IPS-20b (cell line): Measurements from ENCODE around the gene MBD2.

Source experiments
- H3K27ac ChIP-seq: one replicate; pipeline ENCODE4 v1.5.1; 2013; ENCODE audit warnings: low read length
- H3K27me3 ChIP-seq: 2 replicates; pipeline ENCODE4 v1.6.1; 2013; ENCODE audit warnings: mild to moderate bottlenecking, low read length, inconsistent platforms; ENCODE audit not compliant: insufficient read depth
- H3K36me3 ChIP-seq: 2 replicates; pipeline ENCODE4 v1.6.1; 2013; ENCODE audit warnings: low read depth, mild to moderate bottlenecking, inconsistent platforms, low read length, moderate library complexity; ENCODE audit not compliant: insufficient read depth
- H3K4me1 ChIP-seq: 2 replicates; pipeline ENCODE4 v1.6.1; 2013; ENCODE audit warnings: mild to moderate bottlenecking, control low read depth, inconsistent platforms, low read length, moderate library complexity; ENCODE audit not compliant: insufficient read depth
- H3K4me3 ChIP-seq: 2 replicates; pipeline ENCODE4 v1.5.1; 2013; ENCODE audit warnings: mild to moderate bottlenecking, low read length, inconsistent platforms
- H3K9ac ChIP-seq: 2 replicates; pipeline ENCODE4 v1.6.1; 2013; ENCODE audit warnings: low read depth, mild to moderate bottlenecking, inconsistent platforms, low read length, moderate library complexity
- H3K9me3 ChIP-seq: 2 replicates; pipeline ENCODE4 v1.6.1; 2013; ENCODE audit warnings: mild to moderate bottlenecking, low read depth, low read length, inconsistent platforms; ENCODE audit not compliant: insufficient read depth

MBD2 gene

DNA sequence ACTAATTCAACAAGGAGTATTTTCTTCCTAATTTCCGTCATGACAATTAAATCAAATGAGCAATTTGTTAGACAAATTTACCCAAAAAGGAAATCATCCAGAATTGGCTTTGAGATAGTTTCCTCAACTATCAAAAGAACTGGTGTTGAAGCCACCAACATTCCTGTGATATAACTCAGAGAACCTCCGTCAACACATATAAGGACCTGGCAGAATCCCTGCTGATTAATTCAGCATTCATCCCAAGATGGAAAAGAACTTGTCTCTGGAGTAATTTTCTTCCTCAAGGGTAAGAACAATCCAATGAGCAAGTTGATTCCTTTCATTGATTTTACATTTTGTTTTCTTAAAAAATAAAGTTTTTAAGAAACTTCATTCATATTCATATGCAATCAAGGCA lies 62.0 kb downstream of the MBD2 start:
- Histone ChIP-seq H3K36me3 (no peaks in the 10 kb centered on the region), H3K4me1 (no peaks in the 10 kb centered on the region), H3K9me3 (no peaks in the 10 kb centered on the region), H3K9ac (no peak overlapping the region), H3K27ac (no peak overlapping the region), H3K27me3 (no peaks in the 10 kb centered on the region), H3K4me3 (no peak overlapping the region)

DNA sequence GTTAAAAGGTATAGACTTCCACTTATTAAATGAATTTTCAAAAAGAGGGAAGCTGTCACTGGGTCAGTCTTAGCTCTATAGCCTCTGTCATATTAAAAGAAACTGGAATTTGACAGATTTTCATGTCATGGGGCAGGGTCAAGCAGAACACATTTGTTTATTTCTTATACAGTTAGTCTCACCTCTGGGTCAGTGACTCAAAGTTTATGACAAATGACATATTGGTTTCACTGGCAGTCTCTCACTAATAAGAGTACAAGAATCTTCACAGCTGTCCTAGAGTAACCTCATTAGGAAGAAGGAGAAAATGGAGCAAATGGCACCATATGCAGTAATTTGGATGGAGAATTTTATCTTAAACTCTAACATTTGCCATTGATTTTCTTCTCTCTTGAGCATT lies 63.2 kb downstream of the MBD2 start:
- Histone ChIP-seq H3K4me3 (no peak overlapping the region), H3K9ac (no peak overlapping the region), H3K4me1 (no peaks in the 10 kb centered on the region), H3K27me3 (no peaks in the 10 kb centered on the region), H3K36me3 (no peaks in the 10 kb centered on the region), H3K27ac (no peak overlapping the region), H3K9me3 (no peaks in the 10 kb centered on the region)

DNA sequence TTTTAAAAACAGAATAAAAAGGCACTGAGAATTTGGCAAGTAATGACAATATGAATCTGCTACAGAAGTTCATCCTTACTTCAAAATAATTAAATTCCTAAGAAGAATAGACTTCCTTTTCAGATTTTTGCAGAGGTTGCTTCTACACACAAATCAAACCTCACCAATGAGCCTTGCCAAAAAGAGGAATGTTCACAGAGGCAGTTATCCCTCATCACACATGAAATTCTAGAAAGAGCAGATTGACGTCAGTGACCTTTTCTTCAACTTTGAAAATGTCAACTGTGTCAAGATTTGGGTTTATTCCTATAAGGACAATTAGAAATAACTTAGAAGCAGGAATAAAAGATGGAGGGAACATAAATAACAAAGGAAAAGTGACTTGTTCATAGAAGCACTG lies 64.6 kb downstream of the MBD2 start:
- Histone ChIP-seq H3K4me1 (no peaks in the 10 kb centered on the region), H3K9me3 (no peaks in the 10 kb centered on the region), H3K9ac (no peak overlapping the region), H3K4me3 (no peak overlapping the region), H3K27me3 (no peaks in the 10 kb centered on the region), H3K36me3 (no peaks in the 10 kb centered on the region), H3K27ac (no peak overlapping the region)

DNA sequence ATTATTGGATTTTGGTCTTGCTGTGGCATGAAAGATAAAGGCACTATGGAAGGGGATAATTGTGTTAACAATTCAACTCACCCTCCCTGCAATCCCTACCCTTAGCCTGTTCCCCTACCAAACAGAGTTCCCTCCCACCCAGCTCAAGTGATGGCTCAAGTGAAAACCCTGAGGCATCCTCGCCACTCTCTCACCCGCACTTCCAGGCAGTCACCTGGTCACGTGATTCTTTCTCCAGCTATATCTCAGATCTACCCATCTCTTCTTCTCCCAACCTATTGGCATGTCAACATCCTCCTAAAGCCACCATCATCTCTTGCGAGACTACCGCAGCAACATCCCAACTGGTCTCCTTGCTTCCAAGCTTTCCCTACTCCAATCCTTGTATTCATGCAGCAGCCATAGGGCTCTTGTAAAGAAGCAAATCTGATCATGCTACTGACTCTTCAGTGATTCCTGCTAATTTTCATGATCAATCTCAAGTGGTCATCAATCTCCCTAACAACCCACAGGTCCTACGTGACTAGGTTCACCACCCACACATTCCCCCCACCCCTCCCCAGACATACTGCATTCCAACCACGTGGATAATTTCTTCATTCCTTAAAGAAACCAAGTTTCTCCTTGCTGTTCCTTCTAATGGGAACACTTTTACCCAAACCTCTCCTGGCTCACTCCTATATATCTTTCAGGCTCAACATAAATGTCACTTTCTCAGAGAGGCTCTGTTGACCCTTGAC lies 66.7 kb downstream of the MBD2 start:
- Histone ChIP-seq H3K9me3 (no peaks in the 10 kb centered on the region), H3K36me3 (no peaks in the 10 kb centered on the region), H3K4me1 (no peaks in the 10 kb centered on the region), H3K9ac (no peak overlapping the region), H3K4me3 (no peak overlapping the region), H3K27ac (no peak overlapping the region), H3K27me3 (no peaks in the 10 kb centered on the region)

DNA sequence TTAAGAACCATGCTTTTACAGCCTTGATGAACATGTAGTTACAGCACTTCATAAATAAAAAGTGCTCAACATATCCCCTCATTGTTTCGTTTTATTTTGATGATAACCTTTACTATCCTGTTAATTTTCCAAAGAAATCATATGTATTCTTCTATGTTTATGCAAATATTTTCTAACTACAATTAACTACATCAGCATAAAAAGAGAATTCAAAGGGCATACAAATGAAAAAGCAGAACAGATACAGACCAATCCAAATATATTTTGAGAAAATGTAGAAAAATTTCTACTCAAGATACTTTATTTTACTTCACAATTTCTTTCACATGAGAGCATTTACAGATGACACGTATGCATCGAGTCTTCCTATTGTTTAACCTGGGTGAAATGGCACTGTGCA lies 69.1 kb downstream of the MBD2 start:
- no peaks in the 10 kb centered on the region for H3K27me3 ChIP-seq
- no peak overlapping the region for H3K27ac ChIP-seq
- no peaks in the 10 kb centered on the region for H3K36me3 ChIP-seq
- H3K9me3 ChIP-seq, result no peaks in the 10 kb centered on the region
- no peak overlapping the region for H3K4me3 ChIP-seq
- H3K9ac ChIP-seq, result no peak overlapping the region
- H3K4me1 ChIP-seq, result 0 out of 2 replicates have a peak, but pooled peaks cover 5% of the 10 kb centered on the region

DNA sequence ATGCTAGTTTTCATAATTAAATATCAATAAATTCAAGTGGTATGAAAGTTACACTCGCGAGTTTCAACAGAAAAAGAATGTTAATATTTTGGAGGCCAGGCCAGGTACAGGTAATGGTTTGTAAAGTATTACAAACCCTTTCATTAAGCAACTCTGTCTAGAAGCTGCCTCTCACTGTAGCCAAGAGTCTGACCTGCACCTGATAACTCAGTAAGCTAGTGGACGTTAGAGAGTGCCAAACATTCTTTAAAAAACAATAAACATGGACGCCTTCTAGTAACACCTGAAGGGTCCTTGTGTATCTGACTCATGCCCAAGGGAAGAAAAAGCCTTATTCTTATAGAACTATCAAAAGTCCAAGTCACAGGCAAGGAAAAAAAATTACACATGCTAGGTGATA lies 70.2 kb downstream of the MBD2 start:
- Histone ChIP-seq H3K9me3 (no peaks in the 10 kb centered on the region), H3K36me3 (no peaks in the 10 kb centered on the region), H3K27me3 (no peaks in the 10 kb centered on the region)

DNA sequence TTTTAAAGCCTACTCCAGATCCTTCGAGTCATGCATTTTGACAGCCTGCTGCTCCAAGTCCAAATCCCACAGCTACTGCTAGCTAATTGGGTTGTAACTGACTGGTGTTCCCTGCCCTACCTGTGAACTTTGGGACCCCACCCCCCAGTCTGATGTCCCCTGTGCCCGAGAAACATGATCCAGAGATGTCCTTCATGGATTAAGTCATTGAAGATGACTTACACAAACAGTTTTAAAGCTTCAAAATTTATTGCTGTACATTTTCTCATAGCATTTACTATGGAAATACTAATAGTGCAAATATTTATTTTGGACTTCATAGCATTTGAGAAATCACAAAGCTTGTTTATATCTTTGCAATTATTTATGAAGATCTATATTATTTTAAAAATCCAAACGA lies 73.1 kb downstream of the MBD2 start:
- H3K9ac ChIP-seq, result no peak overlapping the region
- no peaks in the 10 kb centered on the region for H3K27me3 ChIP-seq
- H3K9me3 ChIP-seq, result no peaks in the 10 kb centered on the region
- no peak overlapping the region for H3K27ac ChIP-seq
- H3K4me1 ChIP-seq, result peaks cover 5% of the 10 kb centered on the region; the same call in 1 of the 2 replicates
- no peak overlapping the region for H3K4me3 ChIP-seq
- H3K36me3 ChIP-seq, result no peaks in the 10 kb centered on the region

More for the DNA sequence above, 70.2 kb downstream of the MBD2 start:
- no peak overlapping the region for H3K27ac ChIP-seq
- H3K9ac ChIP-seq, result no peak overlapping the region
- peaks cover 5% of the 10 kb centered on the region; the same call in 1 of the 2 replicates for H3K4me1 ChIP-seq
- no peak overlapping the region for H3K4me3 ChIP-seq

DNA sequence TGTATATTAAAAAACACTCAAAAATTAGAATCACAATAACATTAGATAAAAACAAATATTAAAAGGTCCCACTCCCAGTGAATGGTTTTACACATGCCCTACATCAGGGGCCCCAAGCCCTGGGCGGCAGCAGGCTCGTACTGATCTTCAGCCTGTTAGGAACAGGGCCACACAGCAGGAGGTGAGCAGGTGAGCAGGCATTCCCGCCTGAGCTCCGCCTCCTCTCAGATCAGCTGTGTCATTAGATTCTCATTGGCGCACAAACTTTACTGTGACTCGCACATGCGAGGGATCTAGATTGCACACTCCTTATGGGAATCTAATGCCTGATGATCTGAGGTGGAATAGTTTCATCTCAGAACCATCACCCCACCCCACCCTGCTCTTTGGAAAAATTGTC lies 74.2 kb downstream of the MBD2 start:
- no peak overlapping the region for H3K9ac ChIP-seq
- H3K9me3 ChIP-seq, result no peaks in the 10 kb centered on the region
- H3K36me3 ChIP-seq, result no peaks in the 10 kb centered on the region
- no peak overlapping the region for H3K27ac ChIP-seq
- peaks cover 5% of the 10 kb centered on the region; the same call in 1 of the 2 replicates for H3K4me1 ChIP-seq
- no peaks in the 10 kb centered on the region for H3K27me3 ChIP-seq
- no peak overlapping the region for H3K4me3 ChIP-seq

DNA sequence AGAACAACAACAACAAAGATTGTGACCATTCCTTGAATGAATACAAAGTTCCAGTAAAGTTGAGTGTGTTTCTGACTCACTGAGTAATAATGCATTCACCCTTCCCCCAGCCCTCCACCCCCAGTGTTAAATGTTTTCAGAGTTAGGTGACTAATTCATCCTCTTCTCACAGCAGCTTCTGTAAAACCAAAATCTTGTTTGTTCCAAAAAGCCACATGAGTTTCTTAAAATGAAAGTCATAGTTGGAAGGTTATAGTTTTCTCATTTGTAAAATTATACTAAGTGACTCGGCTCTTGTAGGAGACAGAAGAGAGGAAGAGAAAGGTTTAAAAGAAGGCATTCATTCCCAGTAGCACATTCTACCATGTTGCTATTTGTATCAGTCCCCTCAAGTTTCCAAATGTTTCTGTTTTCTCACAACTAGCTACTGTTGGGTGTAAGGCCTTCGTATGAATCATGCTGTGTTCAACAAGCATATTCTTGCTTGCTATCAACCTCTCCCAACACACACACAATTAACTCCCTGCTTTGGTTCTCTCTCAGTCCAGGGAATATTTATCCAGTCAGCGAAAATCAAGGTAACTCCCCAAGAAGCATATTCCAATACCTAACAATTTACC lies 75.3 kb downstream of the MBD2 start:
- H3K9ac ChIP-seq, result no peak overlapping the region
- H3K9me3 ChIP-seq, result no peaks in the 10 kb centered on the region
- H3K4me3 ChIP-seq, result no peak overlapping the region
- no peaks in the 10 kb centered on the region for H3K36me3 ChIP-seq
- H3K27me3 ChIP-seq, result no peaks in the 10 kb centered on the region
- H3K27ac ChIP-seq, result no peak overlapping the region
- peaks cover 5% of the 10 kb centered on the region; the same call in 1 of the 2 replicates for H3K4me1 ChIP-seq

DNA sequence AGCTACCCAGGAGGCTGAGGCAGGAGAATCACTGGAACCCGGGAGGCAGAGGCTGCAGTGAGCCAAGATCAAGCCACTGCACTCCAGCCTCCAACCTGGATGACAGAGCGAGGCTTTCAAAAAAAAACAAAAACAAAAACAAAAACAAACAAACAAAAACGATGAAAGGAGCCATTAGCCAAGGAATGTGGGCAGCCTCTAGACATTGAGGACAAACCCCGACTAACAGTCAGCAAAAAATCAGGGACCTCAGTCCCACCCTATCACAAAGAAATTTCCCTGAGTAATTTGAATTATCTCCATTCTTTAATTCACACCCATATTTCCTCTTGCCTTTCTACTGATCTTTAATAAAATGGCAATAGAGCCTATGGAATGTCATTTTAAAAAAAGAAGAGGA lies 75.8 kb downstream of the MBD2 start:
- Histone ChIP-seq H3K27me3 (no peaks in the 10 kb centered on the region), H3K4me1 (peaks cover 5% of the 10 kb centered on the region; the same call in 1 of the 2 replicates), H3K4me3 (no peak overlapping the region), H3K9ac (no peak overlapping the region), H3K27ac (no peak overlapping the region), H3K36me3 (no peaks in the 10 kb centered on the region), H3K9me3 (peaks cover 3% of the 10 kb centered on the region; the same call in 1 of the 2 replicates)

DNA sequence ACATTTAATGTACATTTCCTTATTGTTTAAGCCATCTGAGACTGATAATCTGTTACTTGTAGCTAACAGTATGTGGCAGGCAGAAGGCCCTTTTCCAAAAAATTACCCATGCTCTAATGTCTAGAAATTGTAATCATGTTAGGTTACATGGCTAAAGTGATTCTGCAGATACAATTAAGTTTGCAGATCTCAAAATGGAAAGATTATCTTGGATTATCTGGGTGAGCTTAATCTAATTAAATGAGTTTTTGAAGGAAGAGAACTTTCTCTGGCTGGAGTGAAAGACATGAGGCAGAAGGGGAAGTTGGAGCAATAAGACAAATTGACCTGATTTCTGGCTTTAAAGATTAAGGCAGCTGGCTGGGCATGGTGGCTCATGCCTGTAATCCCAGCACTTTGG lies 76.3 kb downstream of the MBD2 start:
- Histone ChIP-seq H3K4me1 (peaks cover 5% of the 10 kb centered on the region; the same call in 1 of the 2 replicates), H3K4me3 (no peak overlapping the region), H3K36me3 (no peaks in the 10 kb centered on the region), H3K27me3 (no peaks in the 10 kb centered on the region), H3K27ac (no peak overlapping the region), H3K9me3 (peaks cover 6% of the 10 kb centered on the region; the same call in 1 of the 2 replicates), H3K9ac (no peak overlapping the region)

DNA sequence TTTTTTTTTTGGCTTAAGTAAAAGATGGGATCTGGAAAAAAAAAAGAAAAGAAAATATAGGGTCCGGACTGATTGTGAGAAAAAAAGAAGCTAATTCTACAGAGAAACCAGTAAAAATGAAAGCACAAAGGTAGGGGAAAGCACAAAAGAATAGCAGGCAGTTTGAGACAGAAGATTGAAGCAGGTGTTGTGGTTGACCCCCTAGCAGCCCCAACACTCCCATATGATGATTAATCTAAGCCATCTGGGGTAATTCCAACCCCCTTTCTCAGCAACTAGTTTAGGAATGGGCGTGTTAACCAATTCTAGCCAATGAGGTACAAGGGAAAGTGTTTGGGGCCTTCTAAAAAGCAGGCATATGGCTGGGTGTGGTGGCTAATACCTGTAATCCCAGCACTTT lies 77.0 kb downstream of the MBD2 start:
- Histone ChIP-seq H3K9ac (no peak overlapping the region), H3K36me3 (no peaks in the 10 kb centered on the region), H3K9me3 (peaks cover 6% of the 10 kb centered on the region; the same call in 1 of the 2 replicates), H3K27ac (no peak overlapping the region), H3K4me3 (no peak overlapping the region), H3K27me3 (no peaks in the 10 kb centered on the region), H3K4me1 (peaks cover 5% of the 10 kb centered on the region; the same call in 1 of the 2 replicates)
